IMR-90 (cell line): Measurements from ENCODE around the gene MOXD1.
A peak's percentile ranks its signal among the peaks of the same experiment; 100 is the strongest.

Experiments
- CEBPB ChIP-seq: IDR thresholded peaks from 2 replicates; pipeline ENCODE4 v1.6.1; 2012; ENCODE audit warnings: low read depth, low read length, improper control_type of control experiment
- FOS ChIP-seq: fragments of 150-350 bp; IDR thresholded peaks from 2 replicates; pipeline ENCODE4 v1.6.1; 2016; ENCODE audit warnings: low read depth, low read length
- MXI1 ChIP-seq: IDR thresholded peaks from 2 replicates; pipeline ENCODE4 v1.6.1; 2012; ENCODE audit warnings: low read depth, mild to moderate bottlenecking, low read length, moderate library complexity, borderline replicate concordance
- POLR2A ChIP-seq: IDR thresholded peaks from 2 replicates; pipeline ENCODE4 v1.6.1; 2012; ENCODE audit warnings: mild to moderate bottlenecking, low read depth, low read length
- RAD21 ChIP-seq: IDR thresholded peaks from 2 replicates; pipeline ENCODE4 v1.6.1; 2012; ENCODE audit warnings: low read length, improper control_type of control experiment
- TF ChIP-seq, protein P1 (sequence below): conservative IDR thresholded peaks from 2 replicates; pipeline ENCODE4 v1.5.1; 2012; ENCODE audit warnings: mild to moderate bottlenecking, low read depth, low read length, improper control_type of control experiment

GRCh38 chr6:132392792-132393191 lies 8.5 kb downstream of the MOXD1 start:
- TF ChIP-seq, protein P1, sequence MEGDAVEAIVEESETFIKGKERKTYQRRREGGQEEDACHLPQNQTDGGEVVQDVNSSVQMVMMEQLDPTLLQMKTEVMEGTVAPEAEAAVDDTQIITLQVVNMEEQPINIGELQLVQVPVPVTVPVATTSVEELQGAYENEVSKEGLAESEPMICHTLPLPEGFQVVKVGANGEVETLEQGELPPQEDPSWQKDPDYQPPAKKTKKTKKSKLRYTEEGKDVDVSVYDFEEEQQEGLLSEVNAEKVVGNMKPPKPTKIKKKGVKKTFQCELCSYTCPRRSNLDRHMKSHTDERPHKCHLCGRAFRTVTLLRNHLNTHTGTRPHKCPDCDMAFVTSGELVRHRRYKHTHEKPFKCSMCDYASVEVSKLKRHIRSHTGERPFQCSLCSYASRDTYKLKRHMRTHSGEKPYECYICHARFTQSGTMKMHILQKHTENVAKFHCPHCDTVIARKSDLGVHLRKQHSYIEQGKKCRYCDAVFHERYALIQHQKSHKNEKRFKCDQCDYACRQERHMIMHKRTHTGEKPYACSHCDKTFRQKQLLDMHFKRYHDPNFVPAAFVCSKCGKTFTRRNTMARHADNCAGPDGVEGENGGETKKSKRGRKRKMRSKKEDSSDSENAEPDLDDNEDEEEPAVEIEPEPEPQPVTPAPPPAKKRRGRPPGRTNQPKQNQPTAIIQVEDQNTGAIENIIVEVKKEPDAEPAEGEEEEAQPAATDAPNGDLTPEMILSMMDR, result peak; percentile 21; the same call in 1 of the 2 replicates
- TF ChIP-seq POLR2A, result no peak
- no peak for TF ChIP-seq MXI1
- TF ChIP-seq FOS, result no peak
- TF ChIP-seq RAD21, result peak; percentile 21; the same call in 1 of the 2 replicates
- TF ChIP-seq CEBPB, result no peak
